Natural killer cell (primary cell): ENCODE measurements around the gene DNAJC3. TPM values are rescaled to one million over a fixed set of nuclear protein-coding genes. Genes with fewer than 3 reads are reported as not detected.

ENCODE experiments used
- ATAC-seq, 3 donors: fragments of 150-1000 bp in 2 of 3; fragments of 200-7000 bp in 1 of 3; cut with Tn5 transposase; 1 replicate in 1 of 3; 2 replicates in 2 of 3; pipeline ENCODE4 v1.10.0; 2021; ENCODE audit warnings: mild to moderate bottlenecking in 2 of 3, moderate library complexity in 2 of 3
- DNase-seq, 2 donors: peaks; one replicate each; pipeline versions ENCODE4 v3.0.0 to v3.0.0-alpha.2; 2013 to 2021; ENCODE audit warnings: mixed read lengths in 1 of 2
- H3K27ac ChIP-seq: one replicate; pipeline ENCODE4 v1.5.1; 2013; ENCODE audit warnings: mild to moderate bottlenecking, low read length
- H3K27me3 ChIP-seq: one replicate; pipeline ENCODE4 v1.6.1; 2013; ENCODE audit warnings: low read length; ENCODE audit not compliant: control insufficient read depth, insufficient read depth
- H3K36me3 ChIP-seq: one replicate; pipeline ENCODE4 v1.6.1; 2013; ENCODE audit warnings: low read length; ENCODE audit not compliant: control insufficient read depth, insufficient read depth
- H3K4me1 ChIP-seq: one replicate; pipeline ENCODE4 v1.6.1; 2013; ENCODE audit warnings: low read length; ENCODE audit not compliant: control insufficient read depth, insufficient read depth
- H3K4me3 ChIP-seq: one replicate; pipeline ENCODE4 v1.5.1; 2013; ENCODE audit warnings: low read length
- H3K9me3 ChIP-seq: one replicate; pipeline ENCODE4 v1.6.1; 2013; ENCODE audit warnings: low read length; ENCODE audit not compliant: control insufficient read depth, insufficient read depth
- H3K27ac Mint-ChIP-seq, 2 donors: one replicate each; pipeline ENCODE4 v1.8.0; 2022; ENCODE audit warnings: mild to moderate bottlenecking in 2 of 2, mixed read lengths in 2 of 2, moderate library complexity in 1 of 2
- H3K27me3 Mint-ChIP-seq, 2 donors: one replicate each; pipeline ENCODE4 v1.8.0; 2022; ENCODE audit warnings: low read depth in 2 of 2, mixed read lengths in 2 of 2
- H3K36me3 Mint-ChIP-seq: one replicate; pipeline ENCODE4 v1.8.0; 2022; ENCODE audit warnings: mixed read lengths
- H3K4me1 Mint-ChIP-seq, 2 donors: one replicate each; pipeline ENCODE4 v1.8.0; 2022; ENCODE audit warnings: mixed read lengths in 2 of 2
- H3K4me3 Mint-ChIP-seq: one replicate; pipeline ENCODE4 v1.8.0; 2022; ENCODE audit warnings: mild to moderate bottlenecking, moderate library complexity, mixed read lengths
- H3K9me3 Mint-ChIP-seq, 2 donors: one replicate each; pipeline ENCODE4 v1.8.0; 2022; ENCODE audit warnings: mixed read lengths in 2 of 2
- WGBS: methylation state at CpG from one replicate; pipeline ENCODE4 v1.1.7; 2013; ENCODE audit warnings: missing lambda C conversion rate; ENCODE audit not compliant: insufficient coverage; 5-methylcytosine and 5-hydroxymethylcytosine counted together
- intact Hi-C: fragments of 100-400 bp; cut with micrococcal nuclease; formaldehyde crosslinking; loops from one replicate; pipeline ENCODE4 v1.14.2; 2022
- total RNA-seq, 4 donors: library from RNA; stranded (reverse); fragments of 120-200 nt in 1 of 4; gene quantifications; one replicate each; pipeline versions ENCODE4 v1.2.3 to v1.2.4, GENCODE V29; 2013 to 2022
- TF ChIP-seq, protein P1 (sequence below): fragments of 200-600 bp; IDR thresholded peaks from one replicate; pipeline ENCODE4 v1.8.0; 2022; ENCODE audit warnings: antibody characterized with exemption

DNAJC3 gene
- total RNA-seq, 3 donors from 2014 or later (not counting 1 experiment from before 2014, with no cell fraction given), result 26.5 to 38.1 (median 29.0) TPM

GRCh38 chr13:95740979-95741320, 64.0 kb downstream of the DNAJC3 start:
- Histone ChIP-seq H3K4me3 (no peak overlapping the region), H3K9me3 (no peaks in the 10 kb centered on the region), H3K27me3 (no peaks in the 10 kb centered on the region), H3K36me3 (no peaks in the 10 kb centered on the region), H3K4me1 (peaks cover 5% of the 10 kb centered on the region), H3K27ac (no peak overlapping the region)
- peaks cover 29% of the 10 kb centered on the region in 2 donors for H3K4me1 Mint-ChIP-seq
- intact Hi-C loops, result no loop called here
- H3K27ac Mint-ChIP-seq, result peak overlapping the region in 1 of 2 donors; percentile 8
- H3K27me3 Mint-ChIP-seq, result no peaks in the 10 kb centered on the region
- DNase-seq, result no peak
- no peak for ATAC-seq
- no peak overlapping the region for H3K4me3 Mint-ChIP-seq
- peaks cover 3 to 5% of the 10 kb centered on the region in 2 donors for H3K9me3 Mint-ChIP-seq
- H3K36me3 Mint-ChIP-seq, result peaks cover 7% of the 10 kb centered on the region
- TF ChIP-seq, protein P1, sequence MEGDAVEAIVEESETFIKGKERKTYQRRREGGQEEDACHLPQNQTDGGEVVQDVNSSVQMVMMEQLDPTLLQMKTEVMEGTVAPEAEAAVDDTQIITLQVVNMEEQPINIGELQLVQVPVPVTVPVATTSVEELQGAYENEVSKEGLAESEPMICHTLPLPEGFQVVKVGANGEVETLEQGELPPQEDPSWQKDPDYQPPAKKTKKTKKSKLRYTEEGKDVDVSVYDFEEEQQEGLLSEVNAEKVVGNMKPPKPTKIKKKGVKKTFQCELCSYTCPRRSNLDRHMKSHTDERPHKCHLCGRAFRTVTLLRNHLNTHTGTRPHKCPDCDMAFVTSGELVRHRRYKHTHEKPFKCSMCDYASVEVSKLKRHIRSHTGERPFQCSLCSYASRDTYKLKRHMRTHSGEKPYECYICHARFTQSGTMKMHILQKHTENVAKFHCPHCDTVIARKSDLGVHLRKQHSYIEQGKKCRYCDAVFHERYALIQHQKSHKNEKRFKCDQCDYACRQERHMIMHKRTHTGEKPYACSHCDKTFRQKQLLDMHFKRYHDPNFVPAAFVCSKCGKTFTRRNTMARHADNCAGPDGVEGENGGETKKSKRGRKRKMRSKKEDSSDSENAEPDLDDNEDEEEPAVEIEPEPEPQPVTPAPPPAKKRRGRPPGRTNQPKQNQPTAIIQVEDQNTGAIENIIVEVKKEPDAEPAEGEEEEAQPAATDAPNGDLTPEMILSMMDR, result no peak

DNA sequence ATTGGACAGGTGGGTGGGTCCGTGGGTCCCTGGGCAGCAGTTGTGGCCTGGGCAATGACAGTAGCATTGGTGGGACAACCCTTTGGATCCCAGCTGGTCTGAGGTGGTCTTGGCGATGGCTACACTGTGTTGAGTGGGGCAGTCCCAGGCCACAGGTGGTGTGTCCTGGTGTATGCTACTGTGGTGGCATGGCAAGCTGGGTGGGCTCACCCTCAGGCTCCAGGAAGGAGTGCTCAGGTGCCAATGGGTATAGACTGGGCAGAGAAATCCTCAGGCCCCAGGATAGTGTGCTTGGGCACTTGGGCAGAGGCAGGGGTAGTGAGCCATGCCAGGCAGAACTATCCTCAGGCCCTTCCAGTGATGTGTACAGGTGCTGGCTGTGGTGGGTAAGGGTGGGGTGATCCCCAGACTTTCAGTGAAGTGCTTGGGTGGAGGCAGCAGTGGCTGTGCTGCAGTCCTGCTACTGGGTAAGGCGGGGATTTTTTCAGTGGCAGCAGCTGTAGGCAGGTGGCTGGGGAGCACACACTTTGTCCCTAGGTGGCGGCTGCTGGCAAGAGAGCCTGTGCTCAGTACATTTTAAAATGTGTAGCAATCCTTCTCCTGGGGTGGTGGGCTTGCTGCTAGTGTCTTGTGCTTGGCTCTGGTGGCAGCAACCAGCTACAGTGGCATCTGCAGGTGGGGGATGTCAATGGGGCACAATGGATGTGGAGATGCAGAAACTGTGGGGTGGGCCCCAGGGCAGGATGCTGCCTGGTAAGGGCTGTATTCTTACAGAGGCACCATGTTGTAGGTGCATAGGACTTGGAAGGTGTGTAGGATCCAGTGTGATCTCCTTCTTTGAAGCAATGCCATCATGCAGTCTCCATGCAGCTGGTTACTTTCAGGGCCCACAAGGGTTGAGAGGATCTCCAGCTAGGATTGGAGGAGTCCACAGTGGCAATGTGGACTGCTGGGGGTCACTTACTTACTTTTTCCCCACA, 64.9 kb downstream of the DNAJC3 start:
- no peak overlapping the region for H3K4me3 Mint-ChIP-seq

GRCh38 chr13:95743192-95743591, 66.3 kb downstream of the DNAJC3 start:
- Mint-ChIP-seq H3K9me3 (peaks cover 3 to 5% of the 10 kb centered on the region in 2 donors), H3K27ac (no peak overlapping the region), H3K4me3 (no peak overlapping the region), H3K4me1 (peaks cover 38 to 40% of the 10 kb centered on the region in 2 donors), H3K36me3 (peaks cover 7% of the 10 kb centered on the region), H3K27me3 (no peaks in the 10 kb centered on the region)
- intact Hi-C loops, result no loop called here
- no peak for ATAC-seq
- Histone ChIP-seq H3K4me1 (peaks cover 5% of the 10 kb centered on the region), H3K27ac (no peak overlapping the region), H3K4me3 (no peak overlapping the region), H3K27me3 (no peaks in the 10 kb centered on the region), H3K9me3 (no peaks in the 10 kb centered on the region), H3K36me3 (no peaks in the 10 kb centered on the region)
- no peak for DNase-seq
- TF ChIP-seq, protein P1, result no peak
- WGBS, result 94% methylated on average over 3 of the region's 3 CpGs

More for the DNA sequence above, 64.9 kb downstream of the DNAJC3 start:
- H3K4me3 ChIP-seq, result no peak overlapping the region
- Mint-ChIP-seq H3K27me3 (no peaks in the 10 kb centered on the region), H3K9me3 (peaks cover 3 to 5% of the 10 kb centered on the region in 2 donors), H3K36me3 (peaks cover 7% of the 10 kb centered on the region), H3K4me1 (peaks cover 30 to 31% of the 10 kb centered on the region in 2 donors), H3K27ac (peak overlapping the region in 1 of 2 donors; percentile 2)
- intact Hi-C loops, result no loop called here
- no peaks in the 10 kb centered on the region for H3K9me3 ChIP-seq
- no peak overlapping the region for H3K27ac ChIP-seq
- no peaks in the 10 kb centered on the region for H3K36me3 ChIP-seq
- DNase-seq, result no peak
- 98% methylated on average over 4 of the region's 4 CpGs for WGBS
- peak in 2 of 3 donors; percentile 18 to 37 for ATAC-seq
- TF ChIP-seq, protein P1, result no peak
- H3K27me3 ChIP-seq, result no peaks in the 10 kb centered on the region
- peaks cover 5% of the 10 kb centered on the region for H3K4me1 ChIP-seq
